ENCODE measurements around the gene STXBP5L.
"Not testable (repeated sequence)": the region's sequence is repeated elsewhere in the genome, so short reads cannot be mapped to it uniquely, and the experiment has no call there.

Gene STXBP5L

DNA sequence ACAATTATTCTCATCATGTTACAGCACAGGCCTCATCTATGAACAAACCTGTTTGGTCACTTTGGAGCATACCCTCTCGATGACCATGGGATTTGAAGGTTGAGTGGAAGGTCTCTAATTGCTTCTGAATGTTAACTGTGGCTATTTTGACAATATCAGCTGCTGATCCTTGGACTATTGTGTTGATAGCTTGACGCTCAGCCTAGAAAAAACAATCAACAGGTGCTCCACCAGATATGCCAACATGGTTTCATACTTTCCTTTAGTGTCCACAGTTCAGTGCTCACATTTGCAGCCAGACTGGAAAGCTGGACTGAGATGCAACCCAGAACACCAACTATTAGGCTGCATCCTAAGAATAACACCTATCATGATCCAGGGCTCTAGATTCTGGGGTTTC is 528.1 kb downstream of the STXBP5L start:
- DNase-seq = no peak

DNA sequence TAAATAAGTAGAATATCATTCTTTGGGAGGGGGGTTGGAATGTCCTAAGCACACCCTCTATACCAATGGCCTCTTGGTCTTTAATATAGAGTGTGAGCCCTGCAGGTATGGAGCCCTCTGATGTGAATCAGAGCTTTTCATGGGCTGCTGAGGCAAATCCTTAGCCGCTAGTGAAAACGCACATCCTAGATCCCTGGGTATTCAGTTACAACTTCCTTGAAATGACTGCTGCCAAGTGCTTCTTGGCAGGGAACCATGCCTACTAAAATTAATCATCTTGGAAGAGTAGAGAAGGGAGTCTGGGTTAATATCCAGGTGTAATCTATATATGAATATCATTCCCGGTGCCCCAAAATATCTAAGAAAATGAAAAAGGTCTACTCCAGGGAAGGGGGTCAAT is 528.6 kb downstream of the STXBP5L start:
- no peak for DNase-seq

DNA sequence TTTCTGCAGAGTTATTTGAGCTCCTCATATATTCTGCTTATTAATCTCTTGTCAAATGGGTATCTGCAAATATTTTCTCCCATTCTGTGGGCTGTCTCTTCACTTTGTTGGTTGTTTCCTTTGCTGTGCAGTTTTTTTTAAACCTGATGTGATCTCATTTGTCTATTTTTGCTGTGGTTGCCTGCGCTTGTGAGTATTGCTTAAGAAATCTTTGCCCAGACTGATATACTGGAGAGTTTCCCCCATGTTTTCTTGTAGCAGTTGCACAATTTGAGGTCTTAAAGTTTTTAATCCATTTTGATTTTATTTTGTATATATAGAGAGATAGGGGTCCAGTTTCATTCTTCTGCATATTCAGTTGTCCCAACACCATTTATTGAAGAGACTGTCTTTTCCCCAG is 535.5 kb downstream of the STXBP5L start:
- DNase-seq = no peak

DNA sequence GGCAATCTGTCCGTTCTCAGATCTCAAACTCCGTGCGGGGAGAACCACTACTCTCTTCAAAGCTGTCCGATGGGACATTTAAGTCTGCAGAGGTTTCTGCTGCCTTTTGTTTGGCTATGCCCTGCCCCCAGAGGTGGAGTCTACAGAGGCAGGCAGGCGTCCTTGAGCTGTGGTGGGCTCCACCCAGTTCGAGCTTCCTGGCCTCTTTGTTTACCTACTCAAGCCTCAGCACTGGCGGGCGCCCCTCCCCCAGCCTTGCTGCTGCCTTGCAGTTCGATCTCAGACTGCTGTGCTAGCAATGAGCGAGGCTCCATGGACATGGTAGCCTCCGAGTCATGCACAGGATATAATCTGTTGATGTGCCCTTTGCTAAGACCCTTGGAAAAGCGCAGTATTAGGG is 543.7 kb downstream of the STXBP5L start:
- DNase-seq = not testable (repeated sequence)

DNA sequence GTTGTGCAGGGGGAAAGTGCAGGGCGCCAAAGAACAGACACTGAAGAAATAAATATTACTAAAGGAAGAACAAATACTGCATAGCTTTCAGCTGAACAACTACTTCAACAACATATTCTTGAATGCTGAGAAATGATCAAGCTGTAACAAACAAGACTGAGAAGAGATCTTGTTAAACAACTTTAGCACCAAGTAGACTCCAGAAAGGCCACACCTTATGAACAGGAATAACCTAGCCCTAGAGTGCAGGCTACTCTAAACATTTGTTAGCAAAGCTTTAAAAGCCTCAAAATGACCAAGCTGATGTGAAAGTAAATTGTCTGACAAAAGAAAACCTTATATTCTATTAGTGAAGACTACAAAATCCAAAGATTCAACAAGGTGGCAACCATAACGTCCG is 554.6 kb downstream of the STXBP5L start:
- DNase-seq = no peak

DNA sequence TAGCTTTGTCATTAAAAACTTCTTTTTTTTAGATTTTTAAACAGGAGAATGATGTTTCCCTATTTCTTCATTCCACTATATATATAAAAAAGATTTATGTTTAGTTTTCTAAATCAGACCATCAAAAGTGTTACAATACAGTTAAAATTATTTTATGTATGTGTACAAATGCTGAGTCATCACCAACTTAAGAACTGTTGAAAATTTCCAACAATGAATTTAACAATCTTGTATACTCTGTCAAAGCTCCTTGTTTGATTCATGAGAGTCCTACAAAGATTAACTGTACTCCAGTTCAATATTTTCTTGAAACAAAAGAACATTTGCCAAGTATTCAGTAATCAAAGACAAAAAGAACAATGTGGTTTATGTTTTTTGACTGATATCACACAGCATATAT is 555.7 kb downstream of the STXBP5L start:
- DNase-seq = no peak

DNA sequence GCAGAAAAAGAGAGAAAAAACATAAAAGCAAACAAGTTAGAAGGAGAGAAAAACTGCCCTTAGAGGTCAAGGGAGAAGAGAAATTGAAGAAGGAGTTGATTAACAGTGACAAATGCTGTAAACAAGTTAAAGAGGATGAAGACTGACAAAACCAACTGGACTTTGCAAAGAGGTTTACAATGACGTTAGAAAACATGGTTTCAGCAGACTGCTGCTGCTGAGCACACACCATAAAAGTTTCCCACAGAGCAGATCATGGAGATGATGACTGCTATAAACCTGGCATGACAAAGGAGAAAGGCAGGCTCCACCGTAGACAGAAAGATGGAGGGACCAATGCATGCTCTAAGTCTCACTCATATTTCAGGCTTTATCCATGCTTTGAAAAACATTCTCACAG is 559.1 kb downstream of the STXBP5L start:
- DNase-seq = no peak

DNA sequence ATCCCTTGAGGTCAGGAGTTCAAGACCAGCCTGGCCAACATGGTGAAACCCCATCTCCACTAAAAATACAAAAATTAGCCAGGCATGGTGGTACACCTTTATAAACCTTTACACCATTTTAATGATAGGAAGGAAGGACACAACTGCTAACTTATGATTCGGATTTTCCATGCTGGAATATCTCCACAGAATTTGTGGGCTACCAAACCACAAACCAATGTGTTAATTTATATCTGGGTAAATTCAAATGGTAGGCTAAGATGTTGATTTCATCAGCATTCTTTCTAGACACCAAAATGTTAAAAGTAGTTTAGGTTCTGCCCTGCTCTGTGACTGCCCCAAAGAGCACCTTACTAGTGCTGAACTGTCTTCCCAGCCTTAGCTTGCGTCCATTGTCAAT is 565.0 kb downstream of the STXBP5L start:
- DNase-seq = no peak
